Measurements from ENCODE around the gene GJC1.

DNA sequence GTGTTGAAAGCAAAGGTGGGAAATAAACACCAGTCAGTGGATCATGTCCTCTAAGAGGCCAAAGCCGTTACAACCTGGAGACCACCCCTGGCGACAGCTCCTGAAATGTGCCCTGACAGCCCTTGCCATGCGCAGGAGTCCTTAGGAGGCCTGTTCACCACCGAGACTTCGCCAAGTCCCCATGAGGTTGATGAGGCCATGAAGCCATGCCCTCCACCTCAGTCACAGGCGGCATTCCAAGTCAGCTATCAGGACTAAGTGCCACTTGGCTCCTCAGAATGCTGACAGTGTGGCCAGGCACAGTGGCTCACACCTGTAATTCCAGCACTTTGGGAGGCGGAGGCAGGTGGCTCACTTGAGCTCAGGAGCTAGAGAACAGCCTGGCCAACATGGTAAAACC is 44.2 kb downstream of the GJC1 start:
- TF ChIP-seq, protein P1, sequence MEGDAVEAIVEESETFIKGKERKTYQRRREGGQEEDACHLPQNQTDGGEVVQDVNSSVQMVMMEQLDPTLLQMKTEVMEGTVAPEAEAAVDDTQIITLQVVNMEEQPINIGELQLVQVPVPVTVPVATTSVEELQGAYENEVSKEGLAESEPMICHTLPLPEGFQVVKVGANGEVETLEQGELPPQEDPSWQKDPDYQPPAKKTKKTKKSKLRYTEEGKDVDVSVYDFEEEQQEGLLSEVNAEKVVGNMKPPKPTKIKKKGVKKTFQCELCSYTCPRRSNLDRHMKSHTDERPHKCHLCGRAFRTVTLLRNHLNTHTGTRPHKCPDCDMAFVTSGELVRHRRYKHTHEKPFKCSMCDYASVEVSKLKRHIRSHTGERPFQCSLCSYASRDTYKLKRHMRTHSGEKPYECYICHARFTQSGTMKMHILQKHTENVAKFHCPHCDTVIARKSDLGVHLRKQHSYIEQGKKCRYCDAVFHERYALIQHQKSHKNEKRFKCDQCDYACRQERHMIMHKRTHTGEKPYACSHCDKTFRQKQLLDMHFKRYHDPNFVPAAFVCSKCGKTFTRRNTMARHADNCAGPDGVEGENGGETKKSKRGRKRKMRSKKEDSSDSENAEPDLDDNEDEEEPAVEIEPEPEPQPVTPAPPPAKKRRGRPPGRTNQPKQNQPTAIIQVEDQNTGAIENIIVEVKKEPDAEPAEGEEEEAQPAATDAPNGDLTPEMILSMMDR (IDR thresholded peaks at IDR 0.05; ENCODE audit: low read depth, low read length) = no peak
- TF ChIP-seq EZH2phosphoT487 (IDR thresholded peaks at IDR 0.05; ENCODE audit: low read depth) = no peak

Data from OCI-LY3 (cell line).